Trophoblast cell (in vitro differentiated cells and primary cell): ENCODE measurements around the gene ANKMY1.
A peak's percentile ranks its signal among the peaks of the same experiment; 100 is the strongest.
"Not testable (repeated sequence)": the region's sequence is repeated elsewhere in the genome, so short reads cannot be mapped to it uniquely, and the experiment has no call there.

Experiments
- DNase-seq, 2 donors: peaks; one replicate each; pipeline ENCODE4 v3.0.0-alpha.2; 2016
- H2AFZ ChIP-seq: 2 replicates; pipeline ENCODE4 v1.6.1; 2013; ENCODE audit warnings: low read length, moderate library complexity, mild to moderate bottlenecking; ENCODE audit not compliant: insufficient read depth, poor library complexity
- H2AK5ac ChIP-seq: 2 replicates; pipeline ENCODE4 v1.6.1; 2013; ENCODE audit warnings: mild to moderate bottlenecking, low read length
- H2BK120ac ChIP-seq: 2 replicates; pipeline ENCODE4 v1.6.1; 2013; ENCODE audit warnings: low read length, mild to moderate bottlenecking, moderate library complexity; ENCODE audit not compliant: insufficient read depth, poor library complexity
- H2BK12ac ChIP-seq: 2 replicates; pipeline ENCODE4 v1.6.1; 2013; ENCODE audit warnings: mild to moderate bottlenecking, low read length, moderate library complexity
- H2BK5ac ChIP-seq: 2 replicates; pipeline ENCODE4 v1.6.1; 2013; ENCODE audit warnings: low read length, low read depth, moderate library complexity, mild to moderate bottlenecking; ENCODE audit not compliant: poor library complexity
- H3K14ac ChIP-seq: 2 replicates; pipeline ENCODE4 v1.6.1; 2013; ENCODE audit warnings: mild to moderate bottlenecking, low read length
- H3K18ac ChIP-seq: 2 replicates; pipeline ENCODE4 v1.6.1; 2013; ENCODE audit warnings: mild to moderate bottlenecking, low read length
- H3K23ac ChIP-seq: 2 replicates; pipeline ENCODE4 v1.6.1; 2013; ENCODE audit warnings: low read length
- H3K27ac ChIP-seq: 2 replicates; pipeline ENCODE4 v1.5.1; 2013; ENCODE audit warnings: low read depth, mild to moderate bottlenecking, inconsistent platforms, low read length, moderate library complexity
- H3K27me3 ChIP-seq: 2 replicates; pipeline ENCODE4 v1.6.1; 2013; ENCODE audit warnings: inconsistent platforms, mild to moderate bottlenecking, low read length, moderate library complexity; ENCODE audit not compliant: insufficient read depth
- H3K36me3 ChIP-seq, 2 experiments: 1 replicate in 1 of 2; 2 replicates in 1 of 2; pipeline ENCODE4 v1.6.1; 2013; ENCODE audit warnings: low read length in 2 of 2, mild to moderate bottlenecking in 2 of 2, moderate library complexity in 1 of 2; ENCODE audit not compliant: insufficient read depth in 2 of 2, control insufficient read depth in 1 of 2
- H3K4ac ChIP-seq: 2 replicates; pipeline ENCODE4 v1.6.1; 2013; ENCODE audit warnings: low read depth, mild to moderate bottlenecking, low read length, moderate library complexity
- H3K4me1 ChIP-seq, 2 experiments: 1 replicate in 1 of 2; 2 replicates in 1 of 2; pipeline ENCODE4 v1.6.1; 2013; ENCODE audit warnings: low read length in 2 of 2, mild to moderate bottlenecking in 2 of 2, moderate library complexity in 1 of 2; ENCODE audit not compliant: insufficient read depth in 2 of 2, control insufficient read depth in 1 of 2
- H3K4me2 ChIP-seq: 2 replicates; pipeline ENCODE4 v1.6.1; 2013; ENCODE audit warnings: inconsistent platforms, mild to moderate bottlenecking, low read length, moderate library complexity
- H3K4me3 ChIP-seq: 2 replicates; pipeline ENCODE4 v1.5.1; 2013; ENCODE audit warnings: mild to moderate bottlenecking, low read depth, low read length, inconsistent platforms
- H3K79me1 ChIP-seq: one replicate; pipeline ENCODE4 v1.6.1; 2013; ENCODE audit warnings: low read length
- H3K79me2 ChIP-seq: 2 replicates; pipeline ENCODE4 v1.6.1; 2013; ENCODE audit warnings: low read length, mild to moderate bottlenecking; ENCODE audit not compliant: control insufficient read depth, insufficient read depth, poor library complexity
- H3K9ac ChIP-seq: 2 replicates; pipeline ENCODE4 v1.6.1; 2013; ENCODE audit warnings: mild to moderate bottlenecking, low read length
- H3K9me3 ChIP-seq: 2 replicates; pipeline ENCODE4 v1.6.1; 2013; ENCODE audit warnings: low read depth, mild to moderate bottlenecking, control low read depth, inconsistent platforms, low read length; ENCODE audit not compliant: insufficient read depth
- H4K12ac ChIP-seq: 2 replicates; pipeline ENCODE4 v1.6.1; 2013; ENCODE audit warnings: low read depth, mild to moderate bottlenecking, low read length, moderate library complexity
- H4K8ac ChIP-seq: 2 replicates; pipeline ENCODE4 v1.6.1; 2013; ENCODE audit warnings: low read depth, mild to moderate bottlenecking, low read length, moderate library complexity
- H4K91ac ChIP-seq: one replicate; pipeline ENCODE4 v1.6.1; 2013; ENCODE audit warnings: low read depth, mild to moderate bottlenecking, low read length, moderate library complexity
- WGBS: extraction: QIAGEN DNeasy Blood & Tissue Kit; methylation state at CpG from one replicate; pipeline ENCODE4 v1.1.7; 2013; ENCODE audit warnings: missing lambda C conversion rate; ENCODE audit not compliant: insufficient read length, insufficient coverage; ENCODE audit errors: extremely low coverage; 5-methylcytosine and 5-hydroxymethylcytosine counted together

ANKMY1 gene

DNA sequence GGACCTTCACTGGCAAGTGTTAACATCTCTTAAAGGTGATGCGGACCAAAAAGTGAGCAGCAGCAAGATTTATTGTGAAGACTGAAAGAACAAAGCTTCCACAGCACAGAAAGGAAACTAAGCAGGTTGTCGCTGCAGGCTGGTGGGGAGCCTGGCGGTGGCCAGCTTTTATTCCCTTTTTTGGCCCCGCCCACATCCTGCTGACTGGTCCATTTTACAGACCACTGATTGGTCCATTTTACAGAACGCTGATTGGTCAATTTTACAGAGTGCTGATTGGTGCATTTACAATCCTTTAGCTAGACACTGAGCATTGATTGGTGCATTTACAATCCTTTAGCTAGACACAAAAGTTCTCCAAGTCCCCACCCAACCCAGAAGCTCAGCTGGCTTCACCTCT, 35.9 kb downstream of the ANKMY1 start:
- not testable (repeated sequence) for H2AFZ ChIP-seq

DNA sequence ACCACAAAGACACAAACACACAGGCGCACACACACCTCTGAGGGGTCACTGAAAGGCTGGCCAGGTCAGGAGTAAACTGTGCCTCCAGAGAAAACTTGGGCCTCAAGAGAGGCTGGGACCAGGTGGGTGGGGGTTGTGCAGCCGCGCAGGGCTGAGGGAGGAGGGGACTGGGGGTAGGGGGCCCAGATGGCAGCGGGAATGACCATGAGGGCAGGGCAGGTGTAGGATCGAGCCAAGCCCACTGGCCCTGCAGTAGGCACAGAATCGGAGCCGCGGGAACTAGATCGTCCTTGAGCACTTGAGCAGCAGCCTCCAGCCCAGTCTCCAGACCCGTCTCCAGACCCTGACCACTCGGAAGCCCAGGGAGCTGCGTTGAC, 36.8 kb downstream of the ANKMY1 start:
- H2BK5ac ChIP-seq = no peak overlapping the region
- H3K18ac ChIP-seq = no peak overlapping the region
- WGBS = no CpG with 5 or more reads among the region's 12 CpGs
- no peak overlapping the region for H2AFZ ChIP-seq
- no peak overlapping the region for H3K4me2 ChIP-seq
- H4K91ac ChIP-seq = no peak overlapping the region
- H3K79me2 ChIP-seq = no peaks in the 10 kb centered on the region
- no peak overlapping the region for H3K23ac ChIP-seq
- peaks cover 7% of the 10 kb centered on the region for H3K27me3 ChIP-seq
- H4K8ac ChIP-seq = no peak overlapping the region
- no peaks in the 10 kb centered on the region for H3K79me1 ChIP-seq
- no peak overlapping the region for H3K9ac ChIP-seq
- H4K12ac ChIP-seq = no peak overlapping the region
- H3K27ac ChIP-seq = no peak overlapping the region
- no peak overlapping the region for H2AK5ac ChIP-seq
- no peaks in the 10 kb centered on the region for H3K4me1 ChIP-seq
- no peak overlapping the region for H3K4ac ChIP-seq
- no peak overlapping the region for H2BK12ac ChIP-seq
- H3K4me3 ChIP-seq = no peak overlapping the region
- H3K36me3 ChIP-seq = peaks cover 26 to 30% of the 10 kb centered on the region in 2 experiments
- H3K14ac ChIP-seq = no peak overlapping the region
- no peak overlapping the region for H2BK120ac ChIP-seq
- peaks cover 52% of the 10 kb centered on the region for H3K9me3 ChIP-seq
- DNase-seq = no peak

More for the DNA sequence above, 35.9 kb downstream of the ANKMY1 start:
- H2BK5ac ChIP-seq, H3K18ac ChIP-seq, H3K79me1 ChIP-seq, H2AK5ac ChIP-seq, H4K12ac ChIP-seq, H2BK12ac ChIP-seq, H3K4me1 ChIP-seq, H3K23ac ChIP-seq, H3K4ac ChIP-seq, H3K4me3 ChIP-seq, H3K9ac ChIP-seq, H3K79me2 ChIP-seq, H3K14ac ChIP-seq, H3K27ac ChIP-seq, H2BK120ac ChIP-seq, H4K8ac ChIP-seq, H3K4me2 ChIP-seq, H3K27me3 ChIP-seq, H4K91ac ChIP-seq, DNase-seq: not testable (repeated sequence)
- no CpG with 5 or more reads among the region's 5 CpGs for WGBS
- Histone ChIP-seq H3K9me3 (peaks cover 59% of the 10 kb centered on the region), H3K36me3 (peaks cover 29 to 32% of the 10 kb centered on the region in 2 experiments)

DNA sequence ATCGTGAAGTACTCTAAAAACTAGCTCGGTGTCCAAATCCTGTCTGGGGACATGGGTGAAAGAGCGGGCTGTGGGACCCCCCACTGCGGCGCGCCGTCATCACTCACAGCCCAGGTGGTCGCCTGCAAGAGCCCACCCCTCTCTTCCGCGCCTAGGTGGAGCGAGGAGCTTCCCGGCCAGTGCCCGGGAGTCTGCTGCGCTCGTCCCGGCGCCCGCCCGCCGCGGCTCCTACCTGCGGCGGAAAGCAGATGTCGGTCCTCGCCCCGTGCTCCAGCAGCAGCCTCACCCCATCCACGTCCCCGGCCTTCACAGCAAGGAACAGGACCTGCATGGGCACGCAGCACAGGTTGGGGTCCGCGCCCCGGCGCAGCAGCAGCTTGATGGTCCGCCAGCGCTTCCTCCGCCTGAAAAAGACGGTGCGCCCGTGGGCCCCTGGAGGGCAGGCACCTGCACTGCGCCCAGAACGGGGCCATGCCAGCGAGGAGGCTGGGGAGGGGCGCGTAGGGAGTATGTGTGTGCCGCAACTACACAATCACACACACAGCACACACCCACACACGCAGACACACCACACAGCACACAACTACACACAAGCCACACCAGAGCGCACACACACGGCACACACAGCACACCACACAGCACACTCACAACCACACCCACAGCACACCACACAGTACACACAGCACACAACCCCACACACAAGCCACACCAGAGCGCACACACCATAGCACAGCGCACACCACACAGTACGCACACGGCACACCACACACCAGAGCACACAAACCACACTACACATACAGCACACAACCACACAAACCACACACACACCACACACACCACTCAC, 37.4 kb downstream of the ANKMY1 start:
- Histone ChIP-seq H3K4me2 (no peak overlapping the region), H4K8ac (no peak overlapping the region), H4K91ac (no peak overlapping the region), H3K9me3 (peaks cover 45% of the 10 kb centered on the region), H3K23ac (peak overlapping the region; percentile 23), H2BK12ac (no peak overlapping the region), H3K27ac (no peak overlapping the region), H3K4me1 (no peaks in the 10 kb centered on the region), H3K9ac (no peak overlapping the region), H2BK5ac (no peak overlapping the region), H3K14ac (no peak overlapping the region), H3K4me3 (peak overlapping the region; percentile 53), H3K18ac (no peak overlapping the region), H2AK5ac (no peak overlapping the region), H3K79me2 (no peaks in the 10 kb centered on the region), H3K4ac (no peak overlapping the region), H3K79me1 (no peaks in the 10 kb centered on the region), H3K27me3 (peaks cover 7% of the 10 kb centered on the region), H4K12ac (no peak overlapping the region), H2BK120ac (no peak overlapping the region), H2AFZ (no peak overlapping the region), H3K36me3 (peaks cover 20 to 24% of the 10 kb centered on the region in 2 experiments)
- no CpG with 5 or more reads among the region's 52 CpGs for WGBS
- DNase-seq = no peak

DNA sequence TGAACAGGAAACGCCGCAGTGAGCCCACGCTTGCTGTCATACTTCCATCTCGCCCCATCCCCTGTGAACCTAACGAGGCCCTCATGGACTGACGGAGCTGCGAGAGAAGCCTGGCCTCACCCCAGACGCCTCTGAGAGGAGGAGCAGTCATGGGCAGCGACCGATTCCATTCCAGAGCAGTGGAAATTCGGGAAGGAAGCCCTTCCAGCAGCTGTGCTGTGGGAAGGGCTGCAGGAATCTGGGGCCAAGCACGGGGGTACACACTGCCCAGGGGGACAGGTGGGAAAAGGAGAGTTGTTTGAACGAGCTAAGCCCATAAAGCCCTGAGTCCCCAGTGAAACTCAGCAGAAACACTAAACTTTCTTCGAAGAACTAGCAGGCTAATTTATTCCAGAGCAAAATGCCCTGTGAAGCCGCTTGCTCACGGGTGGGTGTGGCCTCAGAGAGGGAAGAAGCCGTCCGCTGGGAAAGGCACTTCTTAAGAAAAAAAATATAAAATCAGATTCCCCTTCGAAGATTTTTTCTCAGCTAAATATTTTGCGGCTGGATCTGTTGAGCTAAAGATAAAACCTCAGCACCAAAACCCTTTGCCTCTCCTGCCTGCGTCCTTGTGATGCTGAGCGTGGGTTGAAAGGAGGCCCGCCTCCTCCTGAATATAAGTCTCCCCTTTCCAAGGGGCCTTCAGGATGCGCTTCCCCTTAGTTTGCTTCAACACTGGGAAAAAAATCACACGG, 38.2 kb downstream of the ANKMY1 start:
- no peak overlapping the region for H2BK120ac ChIP-seq
- no peak overlapping the region for H3K9ac ChIP-seq
- no peak overlapping the region for H3K18ac ChIP-seq
- H4K12ac ChIP-seq = no peak overlapping the region
- no peak overlapping the region for H2AFZ ChIP-seq
- H4K8ac ChIP-seq = no peak overlapping the region
- no peak overlapping the region for H3K27ac ChIP-seq
- peaks cover 17 to 21% of the 10 kb centered on the region in 2 experiments for H3K36me3 ChIP-seq
- no peak overlapping the region for H4K91ac ChIP-seq
- no CpG with 5 or more reads among the region's 25 CpGs for WGBS
- no peak overlapping the region for H3K4ac ChIP-seq
- H3K79me1 ChIP-seq = no peaks in the 10 kb centered on the region
- H3K27me3 ChIP-seq = peaks cover 7% of the 10 kb centered on the region
- no peak overlapping the region for H3K4me3 ChIP-seq
- H3K23ac ChIP-seq = no peak overlapping the region
- H3K79me2 ChIP-seq = no peaks in the 10 kb centered on the region
- DNase-seq = no peak
- no peak overlapping the region for H2BK5ac ChIP-seq
- H3K9me3 ChIP-seq = peaks cover 42% of the 10 kb centered on the region
- H3K4me1 ChIP-seq = no peaks in the 10 kb centered on the region
- H3K4me2 ChIP-seq = no peak overlapping the region
- no peak overlapping the region for H3K14ac ChIP-seq
- no peak overlapping the region for H2AK5ac ChIP-seq
- H2BK12ac ChIP-seq = no peak overlapping the region
